ENCODE data around the gene SEMA3A. TPM values are rescaled to one million over a fixed set of nuclear protein-coding genes. Genes with fewer than 3 reads are reported as not detected.

SEMA3A gene
- total and polyA plus RNA-seq, 11 donors: 0.30 to 6.6 (median 1.4) TPM

- no peak overlapping the region for H3K27ac ChIP-seq
- intact Hi-C loops (cut with DNase I): loop anchor here in 1 of 10 donors (5.0 kb wide), 1 partner anchor 790 kb away; no protein-coding TSS in a partner anchor
- DNase-seq: no peak
- WGBS, 4 donors: 54 to 76% (median 70%) methylated on average over 7 of the region's 7 CpGs
- no peaks in the 10 kb centered on the region for H3K4me1 ChIP-seq
- no peak for TF ChIP-seq POLR2A (IDR thresholded peaks at IDR 0.05)
- TF ChIP-seq CTCF (IDR thresholded peaks at IDR 0.05): no peak
- no peaks in the 10 kb centered on the region for H3K9me3 ChIP-seq
- ATAC-seq: no peak
- H3K4me3 ChIP-seq: no peak overlapping the region
- H3K27me3 ChIP-seq: no peaks in the 10 kb centered on the region
- no peaks in the 10 kb centered on the region for H3K36me3 ChIP-seq
These were observed 152.5 kb downstream of the SEMA3A start for GRCh38 chr7:84042110-84042539.

- no peaks in the 10 kb centered on the region for H3K36me3 ChIP-seq
- DNase-seq (no peak), ATAC-seq (no peak)
- no peaks in the 10 kb centered on the region for H3K4me1 ChIP-seq
- H3K27ac ChIP-seq: no peak overlapping the region
- no peaks in the 10 kb centered on the region for H3K9me3 ChIP-seq
- TF ChIP-seq CTCF (IDR thresholded peaks at IDR 0.05) (no peak), POLR2A (IDR thresholded peaks at IDR 0.05) (no peak)
- WGBS, 4 donors: 82 to 86% (median 85%) methylated on average over 5 of the region's 5 CpGs
- no peaks in the 10 kb centered on the region for H3K27me3 ChIP-seq
- intact Hi-C loops (cut with DNase I): loop anchor here in 1 of 10 donors (5.0 kb wide), 1 partner anchor 791 kb away; no protein-coding TSS in a partner anchor
- H3K4me3 ChIP-seq: no peak overlapping the region
These were observed 152.9 kb downstream of the SEMA3A start for GRCh38 chr7:84041649-84042048.

GRCh38 chr7:84040355-84040754 is 154.2 kb downstream of the SEMA3A start:
- TF ChIP-seq POLR2A (IDR thresholded peaks at IDR 0.05): no peak
- no peak for TF ChIP-seq CTCF (IDR thresholded peaks at IDR 0.05)
- ATAC-seq (no peak), DNase-seq (no peak)
- Histone ChIP-seq H3K36me3 (no peaks in the 10 kb centered on the region), H3K9me3 (no peaks in the 10 kb centered on the region), H3K27me3 (no peaks in the 10 kb centered on the region), H3K27ac (no peak overlapping the region), H3K4me1 (no peaks in the 10 kb centered on the region), H3K4me3 (no peak overlapping the region)
- 93 to 98% (median 94%) methylated on average over 3 of the region's 3 CpGs for WGBS, 4 donors
- intact Hi-C loops (cut with DNase I): loop anchor here in 1 of 10 donors (5.0 kb wide), 1 partner anchor 792 kb away; no protein-coding TSS in a partner anchor

- DNase-seq: no peak
- Histone ChIP-seq H3K27ac (no peak overlapping the region), H3K36me3 (no peaks in the 10 kb centered on the region), H3K4me1 (no peaks in the 10 kb centered on the region), H3K4me3 (no peak overlapping the region), H3K9me3 (no peaks in the 10 kb centered on the region), H3K27me3 (no peaks in the 10 kb centered on the region)
- no peak for TF ChIP-seq CTCF (IDR thresholded peaks at IDR 0.05)
- no peak for TF ChIP-seq POLR2A (IDR thresholded peaks at IDR 0.05)
- no peak for ATAC-seq
- intact Hi-C loops (cut with DNase I): no loop called here
These were observed 155.2 kb downstream of the SEMA3A start for GRCh38 chr7:84039432-84039831.

Measured in heart left ventricle (tissue), 16 donors.